GM12864 (cell line): ENCODE results near the gene PUM1.

Experiments
- DNase-seq: peaks from one replicate; pipeline ENCODE4 v3.0.0-alpha.2; 2011; ENCODE audit warnings: low read depth
- H3K4me3 ChIP-seq: 2 replicates; pipeline ENCODE4 v1.5.1; 2011; ENCODE audit warnings: mild to moderate bottlenecking, low read depth, low read length, control low read depth
- TF ChIP-seq, protein P1 (sequence below): IDR thresholded peaks from 2 replicates; pipeline ENCODE4 v1.5.1; 2011; ENCODE audit warnings: low read depth, mild to moderate bottlenecking, moderate library complexity, low read length, control low read depth, inconsistent platforms; ENCODE audit errors: missing control alignments

Gene PUM1

DNA sequence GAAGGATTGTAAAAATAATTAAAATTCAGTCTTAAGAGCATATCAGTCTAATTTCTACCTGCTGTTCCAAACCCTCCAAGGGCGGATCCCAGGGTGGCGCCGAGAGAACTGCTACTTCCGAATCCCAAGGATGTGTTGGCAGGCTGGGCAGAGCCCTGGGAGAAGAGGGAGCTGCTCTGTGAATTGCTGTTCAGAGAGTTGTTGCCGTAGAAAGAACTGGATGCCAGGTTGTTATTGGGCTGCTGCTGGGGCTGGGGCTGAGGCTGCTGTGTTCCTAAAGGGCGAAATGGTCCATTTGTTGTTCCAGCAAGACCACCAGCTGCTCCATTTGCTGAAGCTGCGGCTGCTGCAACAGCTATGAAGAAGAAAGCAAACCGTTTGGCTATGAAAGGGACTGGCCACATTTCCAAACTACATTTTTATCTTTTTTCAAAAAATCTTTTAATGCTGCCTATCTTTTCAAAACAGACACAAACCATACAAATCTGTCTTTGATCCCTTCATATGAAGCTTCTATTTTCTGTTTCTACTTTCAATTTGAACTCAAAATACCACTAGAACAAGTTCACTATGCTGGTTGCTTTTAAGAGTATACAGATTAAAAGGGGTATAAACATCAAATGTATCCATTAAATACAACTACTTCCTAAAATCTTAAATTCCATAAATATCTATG lies 99.5 kb downstream of the PUM1 start:
- TF ChIP-seq, protein P1, sequence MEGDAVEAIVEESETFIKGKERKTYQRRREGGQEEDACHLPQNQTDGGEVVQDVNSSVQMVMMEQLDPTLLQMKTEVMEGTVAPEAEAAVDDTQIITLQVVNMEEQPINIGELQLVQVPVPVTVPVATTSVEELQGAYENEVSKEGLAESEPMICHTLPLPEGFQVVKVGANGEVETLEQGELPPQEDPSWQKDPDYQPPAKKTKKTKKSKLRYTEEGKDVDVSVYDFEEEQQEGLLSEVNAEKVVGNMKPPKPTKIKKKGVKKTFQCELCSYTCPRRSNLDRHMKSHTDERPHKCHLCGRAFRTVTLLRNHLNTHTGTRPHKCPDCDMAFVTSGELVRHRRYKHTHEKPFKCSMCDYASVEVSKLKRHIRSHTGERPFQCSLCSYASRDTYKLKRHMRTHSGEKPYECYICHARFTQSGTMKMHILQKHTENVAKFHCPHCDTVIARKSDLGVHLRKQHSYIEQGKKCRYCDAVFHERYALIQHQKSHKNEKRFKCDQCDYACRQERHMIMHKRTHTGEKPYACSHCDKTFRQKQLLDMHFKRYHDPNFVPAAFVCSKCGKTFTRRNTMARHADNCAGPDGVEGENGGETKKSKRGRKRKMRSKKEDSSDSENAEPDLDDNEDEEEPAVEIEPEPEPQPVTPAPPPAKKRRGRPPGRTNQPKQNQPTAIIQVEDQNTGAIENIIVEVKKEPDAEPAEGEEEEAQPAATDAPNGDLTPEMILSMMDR: no peak
- no peak for DNase-seq
- H3K4me3 ChIP-seq: no peak overlapping the region

GRCh38 chr1:30964706-30965105 lies 100.8 kb downstream of the PUM1 start:
- no peak overlapping the region for H3K4me3 ChIP-seq
- no peak for DNase-seq
- TF ChIP-seq, protein P1: no peak

DNA sequence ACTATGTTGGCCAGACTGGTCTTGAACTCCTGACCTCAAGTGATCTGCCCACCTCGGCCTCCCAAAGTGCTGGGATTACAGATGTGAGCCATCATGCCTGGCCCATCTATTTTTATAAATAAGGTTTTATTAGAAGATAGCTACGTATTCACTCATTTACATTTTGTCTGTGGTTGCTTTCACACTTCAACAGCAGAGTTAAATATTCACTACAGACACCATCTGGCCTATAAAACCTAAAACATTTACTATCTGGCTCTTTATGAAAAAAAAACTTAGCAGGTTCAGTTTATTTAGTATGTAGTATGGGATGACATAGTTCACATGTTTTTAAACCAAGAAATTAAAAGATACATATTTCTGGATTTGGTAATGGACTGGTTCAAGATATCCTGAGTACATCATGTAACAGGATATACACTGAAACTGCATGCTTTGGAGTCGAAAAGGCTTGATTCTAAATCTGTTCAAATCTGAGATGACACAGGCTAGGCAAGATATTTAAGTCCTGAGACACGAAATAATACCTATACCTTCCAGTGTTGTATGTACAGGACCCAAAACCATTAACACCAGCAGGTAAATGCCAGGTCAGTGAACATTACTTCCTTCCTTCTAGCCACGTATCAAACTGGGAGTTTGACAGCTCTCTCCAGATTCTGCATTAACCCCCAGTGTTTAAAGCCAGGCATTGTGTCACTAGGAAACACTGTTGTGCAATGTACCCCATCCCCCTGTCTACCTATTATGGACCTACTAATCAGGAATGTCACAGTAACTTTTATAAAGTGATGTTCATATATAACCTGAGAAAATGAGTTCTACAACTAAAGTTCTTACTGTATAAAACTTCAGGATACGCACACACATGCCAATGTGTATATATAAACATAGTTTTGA lies 102.7 kb downstream of the PUM1 start:
- TF ChIP-seq, protein P1: no peak
- DNase-seq: no peak
- H3K4me3 ChIP-seq: no peak overlapping the region

GRCh38 chr1:30957560-30958222 lies 107.8 kb downstream of the PUM1 start:
- TF ChIP-seq, protein P1: no peak
- no peak overlapping the region for H3K4me3 ChIP-seq

GRCh38 chr1:30955448-30956015 lies 110.0 kb downstream of the PUM1 start:
- H3K4me3 ChIP-seq: no peak overlapping the region
- TF ChIP-seq, protein P1: no peak
- DNase-seq: no peak

More at GRCh38 chr1:30957560-30958222, 107.8 kb downstream of the PUM1 start:
- no peak for DNase-seq

DNA sequence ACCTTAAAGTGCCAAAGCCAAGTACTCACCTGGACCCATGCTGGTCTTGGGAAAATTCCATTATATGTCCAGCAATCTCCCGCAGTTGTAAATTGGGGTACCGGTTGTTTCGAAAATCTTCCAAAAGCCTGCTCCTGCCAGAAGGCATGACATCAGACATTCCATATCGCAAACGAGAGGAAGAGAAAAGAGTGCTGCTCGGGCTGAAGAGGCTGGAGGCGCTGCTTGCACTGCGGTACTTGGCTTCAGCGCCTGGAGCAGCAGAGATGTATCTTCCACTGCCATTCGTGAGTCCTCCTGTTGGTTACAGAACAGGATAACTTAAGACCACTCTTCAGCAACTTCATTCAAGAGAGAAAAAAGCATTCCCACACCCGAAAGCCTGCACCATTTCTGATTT lies 111.8 kb downstream of the PUM1 start:
- H3K4me3 ChIP-seq: no peak overlapping the region
- TF ChIP-seq, protein P1: no peak
- no peak for DNase-seq
